Stimulated activated naive B cell treated with anti-CD40 and anti-IgM and Interleukin-4, amounts not matched to agents 10 μg/mL and 1 μg/mL and 100 μg/mL, for 72 hours (primary cell): ENCODE results near the gene DYNLT1.

ENCODE experiments used
- ATAC-seq, 2 donors: fragments of 150-1000 bp; cut with Tn5 transposase; replicated peaks; 2 replicates each; pipeline ENCODE4 v1.10.0; 2021; ENCODE audit warnings: moderate library complexity in 1 of 2
- DNase-seq: peaks from one replicate; pipeline ENCODE4 v3.0.0; 2021
- H3K27ac Mint-ChIP-seq: one replicate; pipeline ENCODE4 v1.8.0; 2022; ENCODE audit warnings: mild to moderate bottlenecking, mixed read lengths
- H3K27me3 Mint-ChIP-seq, 2 donors: one replicate each; pipeline ENCODE4 v1.8.0; 2022; ENCODE audit warnings: mixed read lengths in 2 of 2
- H3K36me3 Mint-ChIP-seq, 2 donors: one replicate each; pipeline ENCODE4 v1.8.0; 2022; ENCODE audit warnings: mixed read lengths in 2 of 2, mild to moderate bottlenecking in 1 of 2
- H3K4me1 Mint-ChIP-seq, 2 donors: one replicate each; pipeline ENCODE4 v1.8.0; 2022; ENCODE audit warnings: mixed read lengths in 2 of 2, mild to moderate bottlenecking in 1 of 2
- H3K4me3 Mint-ChIP-seq, 2 donors: one replicate each; pipeline ENCODE4 v1.8.0; 2022; ENCODE audit warnings: mild to moderate bottlenecking in 2 of 2, mixed read lengths in 2 of 2, moderate library complexity in 1 of 2
- H3K9me3 Mint-ChIP-seq, 2 donors: one replicate each; pipeline ENCODE4 v1.8.0; 2022; ENCODE audit warnings: mixed read lengths in 2 of 2, mild to moderate bottlenecking in 1 of 2

The DYNLT1 gene

GRCh38 chr6:158596861-158597260 lies 47.7 kb downstream of the DYNLT1 start:
- peaks cover 14 to 22% of the 10 kb centered on the region in 2 donors for H3K4me1 Mint-ChIP-seq
- H3K36me3 Mint-ChIP-seq, result peaks cover 36 to 50% of the 10 kb centered on the region in 2 donors
- no peaks in the 10 kb centered on the region for H3K9me3 Mint-ChIP-seq
- ATAC-seq, result peak; percentile 61 to 63
- H3K4me3 Mint-ChIP-seq, result no peak overlapping the region
- H3K27ac Mint-ChIP-seq, result peak overlapping the region; percentile 26
- DNase-seq, result no peak
- no peaks in the 10 kb centered on the region for H3K27me3 Mint-ChIP-seq

DNA sequence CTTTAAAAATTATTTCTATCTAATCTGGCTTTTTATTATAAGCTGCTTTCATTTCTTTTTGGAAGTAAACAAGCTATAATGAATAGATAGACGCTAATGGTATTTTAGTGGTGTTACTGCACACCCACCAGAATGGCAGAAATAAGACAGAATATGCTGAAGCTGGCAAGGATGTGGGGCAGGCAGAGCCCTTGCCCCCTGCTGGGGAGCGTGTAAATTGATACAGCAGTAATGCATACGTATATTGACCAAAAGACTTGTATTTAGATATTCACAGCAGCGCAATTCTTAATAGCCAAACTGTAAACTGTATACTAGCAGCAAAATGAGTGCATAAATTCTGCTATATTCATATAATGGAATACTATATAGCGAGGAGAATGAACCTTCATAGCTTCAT lies 49.3 kb downstream of the DYNLT1 start:
- Mint-ChIP-seq H3K27ac (no peak overlapping the region), H3K9me3 (no peaks in the 10 kb centered on the region), H3K4me3 (no peak overlapping the region), H3K4me1 (peaks cover 14 to 22% of the 10 kb centered on the region in 2 donors), H3K27me3 (no peaks in the 10 kb centered on the region), H3K36me3 (peaks cover 48 to 64% of the 10 kb centered on the region in 2 donors)
- ATAC-seq, result peak in 1 of 2 donors; percentile 41
- DNase-seq, result no peak

GRCh38 chr6:158593670-158594069 lies 50.9 kb downstream of the DYNLT1 start:
- Mint-ChIP-seq H3K36me3 (peaks cover 48 to 61% of the 10 kb centered on the region in 2 donors), H3K9me3 (no peaks in the 10 kb centered on the region), H3K27ac (no peak overlapping the region), H3K4me1 (peaks cover 14 to 22% of the 10 kb centered on the region in 2 donors), H3K27me3 (no peaks in the 10 kb centered on the region), H3K4me3 (no peak overlapping the region)
- DNase-seq, result no peak
- ATAC-seq, result no peak

DNA sequence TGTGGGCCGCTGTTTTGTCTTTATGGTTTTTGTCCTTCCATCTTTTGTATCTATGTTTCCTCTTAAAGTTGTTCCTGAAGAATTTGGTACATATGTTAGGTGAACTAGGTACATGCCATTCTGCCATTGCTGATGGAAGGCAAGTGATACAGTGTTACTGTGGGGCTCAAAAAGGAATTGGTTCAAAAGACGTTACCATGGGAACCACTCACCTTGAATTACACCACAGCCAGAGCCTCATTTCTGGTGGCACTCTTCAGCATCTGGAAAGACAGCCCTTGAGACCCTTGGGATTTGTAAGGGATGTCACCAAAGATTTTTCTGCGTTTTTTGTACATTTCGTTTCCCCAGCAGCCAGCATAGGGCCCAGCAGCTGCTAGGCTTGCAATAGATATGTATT lies 52.7 kb downstream of the DYNLT1 start:
- no peak overlapping the region for H3K27ac Mint-ChIP-seq
- H3K36me3 Mint-ChIP-seq, result peaks cover 50 to 66% of the 10 kb centered on the region in 2 donors
- no peak for DNase-seq
- ATAC-seq, result no peak
- no peaks in the 10 kb centered on the region for H3K27me3 Mint-ChIP-seq
- H3K9me3 Mint-ChIP-seq, result no peaks in the 10 kb centered on the region
- no peak overlapping the region for H3K4me3 Mint-ChIP-seq
- H3K4me1 Mint-ChIP-seq, result peaks cover 6 to 12% of the 10 kb centered on the region in 2 donors

DNA sequence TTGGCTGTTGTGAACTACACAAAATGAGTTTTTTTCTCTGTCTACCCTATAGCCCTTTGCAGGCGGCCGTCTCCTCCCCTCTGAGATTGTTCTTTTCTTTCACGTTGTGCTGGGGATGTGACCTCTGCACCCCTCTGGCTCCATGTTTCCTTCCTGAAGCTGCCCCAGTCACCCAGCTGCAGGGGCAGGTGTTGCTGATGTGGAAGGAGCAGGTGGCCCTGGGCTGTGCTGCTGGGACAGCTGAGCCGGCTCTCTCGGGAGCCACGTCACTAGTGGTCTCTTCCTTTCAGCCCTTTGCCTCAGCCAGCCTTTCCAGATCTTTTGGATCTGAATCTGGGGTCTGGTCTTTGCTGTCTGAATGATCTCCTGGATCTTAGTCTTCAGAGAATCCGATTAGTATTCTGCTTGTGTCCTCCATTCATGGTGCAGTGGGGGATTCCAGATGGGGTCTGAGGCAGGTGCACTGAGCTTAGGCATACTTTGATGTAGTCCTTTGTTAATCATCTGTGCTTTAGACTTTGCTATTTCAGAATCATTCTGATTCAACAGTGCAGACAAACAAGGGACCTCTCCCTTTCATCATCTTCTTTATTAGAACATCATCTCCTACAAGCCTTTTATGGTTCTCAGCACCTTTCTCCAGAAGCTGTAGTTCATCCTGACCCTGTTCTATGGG lies 53.3 kb downstream of the DYNLT1 start:
- Mint-ChIP-seq H3K27me3 (no peaks in the 10 kb centered on the region), H3K4me1 (peaks cover under 1 to 7% of the 10 kb centered on the region in 2 donors), H3K4me3 (no peak overlapping the region), H3K9me3 (no peaks in the 10 kb centered on the region), H3K36me3 (peaks cover 49 to 65% of the 10 kb centered on the region in 2 donors), H3K27ac (no peak overlapping the region)
- DNase-seq (no peak), ATAC-seq (no peak)

DNA sequence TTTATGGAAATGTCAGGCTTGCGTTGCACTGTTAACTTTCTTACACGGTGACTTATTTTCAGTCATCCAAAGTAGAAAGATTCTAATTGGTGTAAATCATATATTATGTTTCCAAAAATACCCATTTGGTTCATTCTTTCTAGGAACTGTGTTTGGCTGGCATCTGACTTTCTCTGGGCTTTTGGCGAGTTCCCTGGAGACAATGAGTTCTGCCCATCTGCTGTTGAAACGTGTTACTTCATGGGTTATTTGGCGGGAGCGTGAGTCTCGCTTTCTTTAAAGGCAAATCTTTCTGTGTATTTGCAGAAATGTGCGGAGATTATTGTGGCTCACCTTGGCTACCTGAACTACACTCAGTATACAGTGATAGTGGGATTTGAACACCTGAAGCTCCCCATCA lies 55.2 kb downstream of the DYNLT1 start:
- Mint-ChIP-seq H3K4me1 (peaks cover 0 to 4% of the 10 kb centered on the region in 2 donors), H3K27ac (no peak overlapping the region), H3K27me3 (no peaks in the 10 kb centered on the region), H3K36me3 (peaks cover 51 to 66% of the 10 kb centered on the region in 2 donors), H3K9me3 (no peaks in the 10 kb centered on the region), H3K4me3 (no peak overlapping the region)
- no peak for ATAC-seq
- no peak for DNase-seq

GRCh38 chr6:158586652-158587051 lies 57.9 kb downstream of the DYNLT1 start:
- Mint-ChIP-seq H3K27me3 (no peaks in the 10 kb centered on the region), H3K4me1 (peaks cover 0 to 5% of the 10 kb centered on the region in 2 donors), H3K9me3 (no peaks in the 10 kb centered on the region), H3K4me3 (no peak overlapping the region), H3K36me3 (peaks cover 56 to 74% of the 10 kb centered on the region in 2 donors), H3K27ac (no peak overlapping the region)
- no peak for ATAC-seq
- no peak for DNase-seq
